ENCODE data around the gene KIF26B.
"Not testable (repeated sequence)": the region's sequence is repeated elsewhere in the genome, so short reads cannot be mapped to it uniquely, and the experiment has no call there.

Gene KIF26B

DNA sequence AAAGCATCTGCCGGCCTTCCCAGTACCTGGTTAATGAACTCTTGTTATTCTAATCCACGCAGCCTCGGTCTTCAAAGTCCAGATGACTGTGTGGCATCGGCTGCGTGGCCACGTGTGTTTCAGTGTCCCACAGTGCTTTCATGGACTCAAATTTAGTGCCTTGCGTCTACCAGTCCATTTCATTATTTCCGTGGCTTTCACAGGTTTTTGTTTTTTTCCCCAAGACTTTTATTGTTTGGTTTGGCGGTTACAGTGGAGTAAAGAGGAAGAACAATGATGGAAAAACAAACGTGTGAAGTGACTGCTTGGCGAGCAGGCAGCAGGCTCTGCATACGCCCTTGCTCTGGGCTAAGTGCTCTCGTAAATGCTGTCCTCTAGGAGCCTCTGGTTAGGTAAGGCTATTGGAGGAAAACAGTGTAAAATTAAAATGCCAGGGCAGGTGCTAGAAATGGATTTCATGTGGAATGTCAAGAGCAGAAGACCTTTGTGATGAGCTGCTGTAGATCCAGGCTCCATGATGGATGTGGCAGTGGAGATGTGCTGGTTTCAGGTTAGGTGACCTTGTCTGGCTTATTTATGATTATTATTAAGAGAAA is 536.3 kb downstream of the KIF26B start:
- no peak for DNase-seq

DNA sequence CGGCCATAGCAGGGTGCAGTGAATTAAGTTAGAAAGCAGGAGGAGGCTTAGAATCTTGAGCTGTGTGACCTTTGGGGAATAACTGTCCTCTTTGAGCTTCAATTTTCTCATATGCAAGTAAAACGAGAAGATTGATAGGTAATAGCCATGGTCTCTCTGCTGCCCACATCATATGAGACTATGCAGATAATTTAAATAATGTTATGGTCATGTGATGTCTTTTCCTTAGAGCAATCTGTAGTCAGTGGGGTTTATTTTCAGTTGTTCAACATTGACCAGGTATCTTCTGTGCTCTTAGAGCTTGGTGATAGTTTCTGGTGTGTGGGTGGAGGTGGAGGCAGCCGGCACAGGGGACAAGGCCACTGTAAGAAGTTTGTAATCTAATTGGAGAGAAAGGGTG is 537.1 kb downstream of the KIF26B start:
- DNase-seq: no peak

GRCh38 chr1:245692318-245692717 is 537.5 kb downstream of the KIF26B start:
- DNase-seq: no peak

DNA sequence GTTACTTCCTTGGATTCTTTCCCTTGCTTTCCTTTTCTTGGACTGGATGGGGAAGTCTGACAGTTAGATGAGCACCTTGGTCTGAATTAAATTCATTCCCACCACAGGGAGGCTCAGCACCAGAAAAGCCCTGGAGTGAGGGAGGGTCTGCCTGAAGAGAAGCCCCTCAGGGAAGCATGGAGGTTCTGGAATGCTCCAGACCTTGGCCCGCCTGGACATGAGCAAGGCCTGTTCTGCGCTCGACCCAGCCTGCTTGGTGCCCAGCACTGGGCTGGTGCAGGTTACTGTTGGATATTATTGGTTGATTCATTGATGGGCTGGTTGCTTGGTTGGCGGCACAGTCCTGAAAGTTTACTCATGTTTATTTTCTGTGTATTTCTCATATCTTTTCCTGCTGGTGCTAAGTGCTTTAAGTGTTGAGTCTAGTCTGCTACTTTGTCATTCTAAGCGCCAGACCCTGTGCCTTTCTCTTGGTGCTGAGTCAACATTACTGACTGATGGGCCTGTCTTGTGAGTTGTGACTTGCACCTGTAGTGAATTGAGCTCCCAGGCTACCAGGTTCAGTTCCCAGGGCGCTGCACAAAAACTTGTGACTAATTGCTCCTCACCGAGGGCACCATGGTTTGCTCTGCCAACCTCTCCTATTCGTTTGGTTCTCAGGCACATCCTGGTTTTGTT is 538.5 kb downstream of the KIF26B start:
- DNase-seq: no peak

- DNase-seq: no peak
Observed at GRCh38 chr1:245693941-245694752, 539.4 kb downstream of the KIF26B start.

DNA sequence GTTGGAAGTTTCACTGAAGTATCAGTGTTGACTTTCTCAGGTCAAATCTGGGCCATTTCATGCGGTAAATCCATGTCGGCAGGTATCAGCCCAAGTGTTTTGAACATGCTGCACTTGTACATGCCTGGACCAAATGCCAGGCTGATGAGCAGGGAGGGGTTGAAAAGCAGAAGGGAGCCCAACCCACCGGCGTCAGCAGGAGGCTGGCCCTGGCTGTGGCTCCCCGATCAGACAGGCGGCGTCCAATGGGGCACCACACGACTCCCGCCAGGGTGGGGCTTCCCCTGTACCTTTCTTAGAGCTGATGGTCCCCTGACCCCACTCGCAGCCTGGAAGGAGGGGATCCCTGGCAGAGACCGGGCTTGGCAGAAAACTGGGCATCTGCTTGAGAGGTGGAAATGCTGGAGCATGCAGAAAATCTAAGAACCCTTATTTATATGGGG is 540.0 kb downstream of the KIF26B start:
- no peak for DNase-seq

DNA sequence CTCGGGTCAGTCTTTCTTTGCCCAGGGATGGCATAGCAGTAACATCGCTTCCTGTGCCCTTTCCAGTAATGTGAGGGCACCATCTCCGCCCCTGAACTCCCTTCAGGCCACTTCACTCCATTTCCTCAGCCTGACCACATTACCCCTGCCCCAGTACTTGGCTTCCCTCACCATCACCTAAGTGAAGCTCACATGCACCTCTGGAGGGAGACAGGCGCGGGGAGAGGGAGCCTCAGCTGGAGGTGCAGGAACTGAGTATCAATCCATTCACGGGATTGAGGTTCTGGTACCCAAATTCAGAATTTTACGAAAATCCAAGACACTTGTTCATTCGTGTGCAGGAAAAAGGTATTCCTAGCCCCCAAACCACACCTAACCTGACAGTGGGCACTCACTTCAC is 540.4 kb downstream of the KIF26B start:
- no peak for DNase-seq

DNA sequence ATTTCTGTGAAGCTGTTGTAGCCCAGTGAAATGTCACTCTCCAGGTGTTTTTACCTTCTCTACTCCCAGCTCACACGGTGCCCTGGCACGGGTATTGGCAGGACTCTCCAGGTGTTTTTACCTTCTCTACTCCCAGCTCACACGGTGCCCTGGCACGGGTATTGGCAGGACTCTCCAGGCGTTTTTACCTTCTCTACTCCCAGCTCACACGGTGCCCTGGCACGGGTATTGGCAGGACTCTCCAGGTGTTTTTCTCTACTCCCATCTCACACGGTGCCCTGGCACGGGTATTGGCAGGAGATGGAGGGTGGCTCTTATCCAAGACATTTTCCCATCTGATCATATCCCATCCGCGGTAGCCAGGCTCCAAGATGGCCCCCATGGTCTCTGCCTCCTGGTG is 540.9 kb downstream of the KIF26B start:
- not testable (repeated sequence) for DNase-seq

DNA sequence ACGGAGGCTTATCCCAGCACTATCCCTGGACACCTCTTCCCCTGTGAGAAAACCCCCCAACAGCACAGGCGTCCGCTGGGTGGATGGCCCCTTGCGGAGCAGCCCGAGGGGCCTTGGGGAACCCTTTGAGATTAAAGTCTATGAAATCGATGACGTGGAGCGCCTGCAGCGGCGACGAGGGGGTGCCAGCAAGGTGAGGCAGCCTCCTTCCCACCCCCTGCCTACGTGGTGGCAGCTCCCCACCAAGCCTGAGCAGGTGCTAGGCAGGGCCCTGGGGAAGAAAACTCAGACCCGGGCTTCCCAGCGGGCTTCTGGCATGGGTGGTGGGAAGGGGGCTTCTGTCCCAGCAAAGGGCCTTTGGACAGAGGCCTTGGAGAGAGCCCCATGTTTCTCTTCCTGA is 543.3 kb downstream of the KIF26B start:
- no peak for DNase-seq

DNA sequence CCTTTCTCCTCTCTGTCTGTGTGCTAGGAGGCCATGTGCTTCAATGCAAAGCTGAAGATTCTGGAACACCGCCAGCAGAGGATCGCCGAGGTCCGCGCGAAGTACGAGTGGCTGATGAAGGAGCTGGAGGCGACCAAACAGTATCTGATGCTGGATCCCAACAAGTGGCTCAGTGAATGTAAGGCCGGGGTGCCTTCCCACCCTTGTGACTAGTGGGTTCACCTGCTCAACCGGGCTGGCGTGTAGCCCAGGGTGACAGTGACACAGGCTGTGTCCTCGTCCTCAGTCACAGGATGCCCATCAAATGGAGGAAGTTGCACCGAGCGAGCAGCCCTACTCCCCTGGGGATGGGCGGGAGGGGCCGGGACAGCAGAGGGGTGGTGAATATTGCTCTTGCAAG is 544.1 kb downstream of the KIF26B start:
- DNase-seq: no peak

DNA sequence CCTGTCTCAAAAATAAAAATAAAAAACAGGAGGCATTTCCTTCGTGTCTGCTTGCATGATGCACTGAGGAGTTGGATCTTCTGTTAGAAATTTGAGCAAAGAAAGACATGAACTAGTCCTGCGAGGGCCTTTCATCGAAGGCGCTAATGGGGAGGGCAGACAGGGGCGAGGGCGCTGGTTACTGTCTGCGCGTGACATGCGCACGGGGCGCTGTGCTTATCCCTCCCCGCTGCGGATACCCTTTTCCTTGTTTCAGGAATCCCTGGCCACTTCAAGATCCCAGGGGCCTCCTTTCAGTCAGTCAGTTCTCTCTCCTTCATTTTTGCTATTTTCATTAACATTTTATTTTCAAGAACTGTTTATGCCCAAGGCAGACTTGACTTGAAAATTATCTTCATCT is 545.8 kb downstream of the KIF26B start:
- DNase-seq: no peak

DNA sequence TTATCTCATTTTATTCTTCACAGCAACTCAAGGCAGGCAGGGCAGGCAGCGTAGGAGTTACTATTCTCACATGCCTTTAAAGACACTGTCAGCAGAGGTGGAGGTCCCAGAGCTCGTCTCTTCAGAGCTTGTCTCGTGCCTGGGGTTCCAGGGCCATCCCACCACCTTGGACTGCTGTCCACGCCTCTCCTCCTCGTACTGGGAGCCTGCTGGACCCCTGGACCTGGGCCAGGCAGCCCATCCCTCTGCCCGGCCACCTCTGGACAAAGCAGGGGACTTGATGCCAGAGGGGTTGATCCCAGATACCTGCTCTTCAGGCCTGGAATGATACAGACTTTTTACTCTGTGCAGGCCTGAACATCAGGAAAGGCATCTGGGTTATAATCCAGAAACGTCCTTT is 546.8 kb downstream of the KIF26B start:
- DNase-seq: no peak

- no peak for DNase-seq
Observed at GRCh38 chr1:245702346-245702745, 547.6 kb downstream of the KIF26B start.

- no peak for DNase-seq
Observed at GRCh38 chr1:245704341-245704740, 549.6 kb downstream of the KIF26B start.

GRCh38 chr1:245704765-245705164 is 550.0 kb downstream of the KIF26B start:
- no peak for DNase-seq

DNA sequence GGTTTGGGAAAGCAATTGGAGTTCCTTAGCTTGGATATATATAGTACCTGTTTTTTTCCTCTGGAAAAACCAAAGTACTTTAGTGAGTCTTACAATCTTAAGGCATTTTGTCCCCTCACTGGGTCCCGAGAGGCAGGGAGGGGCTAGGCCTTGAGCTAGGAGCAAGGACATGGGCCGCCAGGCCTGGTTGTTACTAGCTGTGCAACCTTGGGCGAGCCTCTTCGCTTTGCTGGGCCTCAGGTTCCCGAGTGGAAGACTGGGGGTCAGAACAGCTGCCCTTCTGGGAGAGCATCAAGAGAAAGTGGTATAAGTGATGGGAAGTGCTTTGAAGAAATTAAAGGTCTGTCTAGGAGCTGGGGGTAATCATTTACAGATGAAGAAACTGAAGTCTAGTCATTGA is 553.2 kb downstream of the KIF26B start:
- no peak for DNase-seq

GRCh38 chr1:245710961-245711903 is 556.4 kb downstream of the KIF26B start:
- no peak for DNase-seq

DNA sequence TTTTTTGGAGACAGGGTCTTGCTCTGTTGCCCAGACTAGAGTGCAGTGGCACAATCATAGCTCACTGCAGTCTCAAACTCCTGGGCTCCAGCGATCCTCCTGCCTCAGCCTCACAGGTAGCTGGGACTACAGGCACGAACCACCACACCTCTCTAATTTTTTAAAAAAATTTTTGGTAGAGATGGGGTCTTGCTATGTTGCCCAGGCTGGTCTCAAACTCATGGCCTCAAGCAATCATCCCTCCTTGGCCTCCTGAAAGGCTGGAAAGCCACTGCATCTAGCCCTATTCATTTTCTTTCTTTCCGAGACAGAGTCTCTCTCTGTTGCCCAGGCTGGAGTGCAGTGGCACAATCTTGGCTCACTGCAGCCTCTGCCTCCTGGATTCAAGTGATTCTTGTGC is 559.2 kb downstream of the KIF26B start:
- not testable (repeated sequence) for DNase-seq

DNA sequence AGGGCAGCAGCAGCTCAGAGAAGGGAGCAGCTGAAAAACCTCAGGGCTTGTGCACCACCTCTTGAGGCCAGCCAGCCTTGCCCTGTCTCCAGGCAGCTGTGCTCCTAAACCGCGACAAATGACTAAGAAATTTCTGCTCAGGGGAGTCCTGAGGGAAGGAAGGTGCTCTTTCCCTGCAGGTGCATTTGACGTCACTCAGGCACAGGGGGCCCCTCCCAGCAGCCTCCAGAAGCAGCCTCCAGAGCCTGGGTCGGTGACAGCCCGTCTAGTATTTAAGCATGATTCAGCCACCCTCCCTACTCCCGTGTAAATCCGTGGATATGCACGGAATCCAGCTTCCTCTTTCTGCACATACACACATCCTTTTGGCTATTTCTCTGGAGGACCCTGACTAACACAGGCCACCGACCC is 560.5 kb downstream of the KIF26B start:
- no peak for DNase-seq

- no peak for DNase-seq
Observed at GRCh38 chr1:245715970-245716369, 561.2 kb downstream of the KIF26B start.

DNA sequence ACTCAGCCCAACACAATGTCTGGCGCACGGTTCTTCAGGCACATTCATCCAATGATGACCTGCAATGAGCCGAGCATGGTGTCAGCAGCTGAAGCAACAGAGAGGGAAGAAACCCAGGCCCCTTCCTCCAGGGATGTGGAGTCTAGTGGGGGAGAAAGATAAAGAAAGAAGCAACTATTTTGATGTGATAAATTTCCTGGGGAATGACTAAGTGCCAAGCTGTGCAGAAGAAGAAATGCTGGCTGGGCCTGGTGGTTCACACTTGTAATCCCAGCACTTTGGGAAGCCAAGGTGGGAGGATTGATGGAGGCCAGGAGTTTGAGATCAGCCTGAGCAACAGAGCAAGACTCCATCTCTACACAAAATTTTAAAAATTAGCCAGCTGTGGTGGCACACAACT is 561.8 kb downstream of the KIF26B start:
- DNase-seq: no peak

- no peak for DNase-seq
Observed at GRCh38 chr1:245717611-245718010, 562.8 kb downstream of the KIF26B start.

GRCh38 chr1:245718123-245718522 is 563.3 kb downstream of the KIF26B start:
- no peak for DNase-seq
